ENCODE results near the gene TSEN2. TPM values are rescaled to one million over a fixed set of nuclear protein-coding genes. Genes with fewer than 3 reads are reported as not detected.

The TSEN2 gene
- total and polyA plus RNA-seq, 2 of the 13 experiments (the other 11 are each of a cell fraction or from before 2014, with no cell fraction given): 11.0 to 17.3 TPM

DNA sequence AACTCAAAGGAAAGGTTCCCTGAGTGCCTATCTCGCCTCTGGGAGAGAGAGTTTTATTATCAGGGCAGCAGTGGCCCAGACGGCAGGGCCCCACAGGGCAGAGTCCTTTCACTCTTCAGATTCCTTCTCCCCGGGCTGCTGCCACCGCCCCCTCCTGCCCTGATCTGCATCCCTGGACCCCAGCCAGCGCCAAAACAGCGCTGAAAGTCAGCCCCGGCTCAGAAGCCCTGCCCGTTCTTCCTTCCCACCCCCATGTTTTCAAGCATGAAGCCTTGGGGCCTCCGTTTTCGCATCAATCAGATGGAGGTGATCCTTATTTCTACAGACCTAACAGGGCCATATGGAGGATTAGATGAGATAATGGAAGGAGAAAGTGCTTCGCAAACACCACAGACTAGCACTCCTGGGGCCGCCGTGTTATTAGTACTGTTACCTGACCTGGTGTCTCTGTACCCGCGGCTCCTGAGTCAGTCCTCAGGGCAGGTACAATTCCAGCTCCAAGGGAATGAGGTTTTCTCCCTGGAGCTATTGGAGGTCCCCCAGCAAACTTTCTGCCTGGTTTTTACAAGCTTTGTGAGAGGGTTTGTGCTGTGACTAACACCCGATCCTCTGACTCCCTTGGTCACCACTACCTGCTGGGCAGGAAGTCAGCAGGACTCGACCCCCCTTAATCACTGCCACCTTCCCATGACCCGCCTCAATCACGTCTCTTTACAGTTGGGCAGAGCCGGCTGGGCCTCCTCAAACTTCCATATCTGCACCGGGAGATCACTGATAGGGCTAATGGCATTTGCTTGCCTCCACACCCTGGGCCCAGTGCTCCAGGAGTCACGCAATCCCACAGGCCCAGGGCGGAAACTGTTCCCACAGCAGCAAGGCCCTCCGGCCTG is 39.5 kb upstream of the TSEN2 start (continued):
- TF ChIP-seq, protein P1, sequence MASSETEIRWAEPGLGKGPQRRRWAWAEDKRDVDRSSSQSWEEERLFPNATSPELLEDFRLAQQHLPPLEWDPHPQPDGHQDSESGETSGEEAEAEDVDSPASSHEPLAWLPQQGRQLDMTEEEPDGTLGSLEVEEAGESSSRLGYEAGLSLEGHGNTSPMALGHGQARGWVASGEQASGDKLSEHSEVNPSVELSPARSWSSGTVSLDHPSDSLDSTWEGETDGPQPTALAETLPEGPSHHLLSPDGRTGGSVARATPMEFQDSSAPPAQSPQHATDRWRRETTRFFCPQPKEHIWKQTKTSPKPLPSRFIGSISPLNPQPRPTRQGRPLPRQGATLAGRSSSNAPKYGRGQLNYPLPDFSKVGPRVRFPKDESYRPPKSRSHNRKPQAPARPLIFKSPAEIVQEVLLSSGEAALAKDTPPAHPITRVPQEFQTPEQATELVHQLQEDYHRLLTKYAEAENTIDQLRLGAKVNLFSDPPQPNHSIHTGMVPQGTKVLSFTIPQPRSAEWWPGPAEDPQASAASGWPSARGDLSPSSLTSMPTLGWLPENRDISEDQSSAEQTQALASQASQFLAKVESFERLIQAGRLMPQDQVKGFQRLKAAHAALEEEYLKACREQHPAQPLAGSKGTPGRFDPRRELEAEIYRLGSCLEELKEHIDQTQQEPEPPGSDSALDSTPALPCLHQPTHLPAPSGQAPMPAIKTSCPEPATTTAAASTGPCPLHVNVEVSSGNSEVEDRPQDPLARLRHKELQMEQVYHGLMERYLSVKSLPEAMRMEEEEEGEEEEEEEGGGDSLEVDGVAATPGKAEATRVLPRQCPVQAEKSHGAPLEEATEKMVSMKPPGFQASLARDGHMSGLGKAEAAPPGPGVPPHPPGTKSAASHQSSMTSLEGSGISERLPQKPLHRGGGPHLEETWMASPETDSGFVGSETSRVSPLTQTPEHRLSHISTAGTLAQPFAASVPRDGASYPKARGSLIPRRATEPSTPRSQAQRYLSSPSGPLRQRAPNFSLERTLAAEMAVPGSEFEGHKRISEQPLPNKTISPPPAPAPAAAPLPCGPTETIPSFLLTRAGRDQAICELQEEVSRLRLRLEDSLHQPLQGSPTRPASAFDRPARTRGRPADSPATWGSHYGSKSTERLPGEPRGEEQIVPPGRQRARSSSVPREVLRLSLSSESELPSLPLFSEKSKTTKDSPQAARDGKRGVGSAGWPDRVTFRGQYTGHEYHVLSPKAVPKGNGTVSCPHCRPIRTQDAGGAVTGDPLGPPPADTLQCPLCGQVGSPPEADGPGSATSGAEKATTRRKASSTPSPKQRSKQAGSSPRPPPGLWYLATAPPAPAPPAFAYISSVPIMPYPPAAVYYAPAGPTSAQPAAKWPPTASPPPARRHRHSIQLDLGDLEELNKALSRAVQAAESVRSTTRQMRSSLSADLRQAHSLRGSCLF (CRISPR knock-in tag; IDR thresholded peaks at IDR 0.05; ENCODE audit: borderline replicate concordance): no peak
- TF ChIP-seq ERF (CRISPR knock-in tag; IDR thresholded peaks at IDR 0.05) (no peak), ZNF343 (CRISPR knock-in tag; IDR thresholded peaks at IDR 0.05) (no peak), ZNF7 (CRISPR knock-in tag; IDR thresholded peaks at IDR 0.05) (no peak), SCMH1 (CRISPR knock-in tag; IDR thresholded peaks at IDR 0.05; ENCODE audit: borderline replicate concordance) (no peak), ZNF121 (CRISPR knock-in tag; IDR thresholded peaks at IDR 0.05) (peak; percentile 55; the same call in 1 of the 2 replicates), ZNF34 (CRISPR knock-in tag; IDR thresholded peaks at IDR 0.05; ENCODE audit: borderline replicate concordance) (no peak), ZNF143 (CRISPR knock-in tag; IDR thresholded peaks at IDR 0.05) (no peak), RAD21 (CRISPR knock-in tag; IDR thresholded peaks at IDR 0.05) (peak; percentile 34), IRF2 (CRISPR knock-in tag; IDR thresholded peaks at IDR 0.05) (0 out of 2 replicates have a peak, but pooled peaks have one; percentile 15), JUND (CRISPR knock-in tag; IDR thresholded peaks at IDR 0.05) (no peak), DR1 (CRISPR knock-in tag; IDR thresholded peaks at IDR 0.05) (peak; percentile 57; the same call in 1 of the 2 replicates), ZNF337 (CRISPR knock-in tag; IDR thresholded peaks at IDR 0.05; ENCODE audit: borderline replicate concordance, low read depth) (no peak), ZFP36 (IDR thresholded peaks at IDR 0.05; ENCODE audit: borderline replicate concordance, low read depth, low read length, partially characterized antibody) (no peak), ZBTB33 (CRISPR knock-in tag; IDR thresholded peaks at IDR 0.05) (no peak; the same call in 1 of the 2 replicates), ZNF24 (IDR thresholded peaks at IDR 0.05) (no peak)
- TF ChIP-seq, protein P2, sequence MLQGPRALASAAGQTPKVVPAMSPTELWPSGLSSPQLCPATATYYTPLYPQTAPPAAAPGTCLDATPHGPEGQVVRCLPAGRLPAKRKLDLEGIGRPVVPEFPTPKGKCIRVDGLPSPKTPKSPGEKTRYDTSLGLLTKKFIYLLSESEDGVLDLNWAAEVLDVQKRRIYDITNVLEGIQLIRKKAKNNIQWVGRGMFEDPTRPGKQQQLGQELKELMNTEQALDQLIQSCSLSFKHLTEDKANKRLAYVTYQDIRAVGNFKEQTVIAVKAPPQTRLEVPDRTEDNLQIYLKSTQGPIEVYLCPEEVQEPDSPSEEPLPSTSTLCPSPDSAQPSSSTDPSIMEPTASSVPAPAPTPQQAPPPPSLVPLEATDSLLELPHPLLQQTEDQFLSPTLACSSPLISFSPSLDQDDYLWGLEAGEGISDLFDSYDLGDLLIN (CRISPR knock-in tag; IDR thresholded peaks at IDR 0.05; ENCODE audit: borderline replicate concordance): no peak
- TF ChIP-seq, protein P3, sequence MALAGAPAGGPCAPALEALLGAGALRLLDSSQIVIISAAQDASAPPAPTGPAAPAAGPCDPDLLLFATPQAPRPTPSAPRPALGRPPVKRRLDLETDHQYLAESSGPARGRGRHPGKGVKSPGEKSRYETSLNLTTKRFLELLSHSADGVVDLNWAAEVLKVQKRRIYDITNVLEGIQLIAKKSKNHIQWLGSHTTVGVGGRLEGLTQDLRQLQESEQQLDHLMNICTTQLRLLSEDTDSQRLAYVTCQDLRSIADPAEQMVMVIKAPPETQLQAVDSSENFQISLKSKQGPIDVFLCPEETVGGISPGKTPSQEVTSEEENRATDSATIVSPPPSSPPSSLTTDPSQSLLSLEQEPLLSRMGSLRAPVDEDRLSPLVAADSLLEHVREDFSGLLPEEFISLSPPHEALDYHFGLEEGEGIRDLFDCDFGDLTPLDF (CRISPR knock-in tag; IDR thresholded peaks at IDR 0.05): no peak; the same call in 1 of the 2 replicates
